GM19452 (cell line): ENCODE results near the gene IPO11.
"Not testable (repeated sequence)": the region's sequence is repeated elsewhere in the genome, so short reads cannot be mapped to it uniquely, and the experiment has no call there.

Source experiments
- ATAC-seq: cut with Tn5 transposase; IDR thresholded peaks from one replicate; pipeline ENCODE4 v1.9.1; 2021; ENCODE audit not compliant: unreplicated experiment

Gene IPO11

DNA sequence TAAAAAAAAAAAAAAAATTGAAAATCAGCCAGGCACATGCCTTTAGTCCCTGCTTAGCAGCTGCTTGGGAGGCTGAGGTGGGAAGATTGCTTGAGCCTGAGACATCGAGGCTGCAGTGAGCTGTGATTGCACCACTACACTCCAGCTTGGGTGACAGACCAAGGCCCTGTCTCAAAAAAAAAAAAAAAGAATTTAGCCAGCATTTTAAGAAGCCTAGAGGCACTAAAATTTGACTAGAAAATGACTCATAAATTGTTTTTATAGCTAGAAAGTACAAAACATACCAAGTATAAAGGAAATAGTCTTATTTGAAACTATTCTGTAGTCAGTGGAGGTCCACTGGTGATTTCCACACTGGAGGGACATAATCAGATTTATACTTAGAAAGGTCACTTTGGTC lies 183.5 kb downstream of the IPO11 start:
- ATAC-seq = no peak

DNA sequence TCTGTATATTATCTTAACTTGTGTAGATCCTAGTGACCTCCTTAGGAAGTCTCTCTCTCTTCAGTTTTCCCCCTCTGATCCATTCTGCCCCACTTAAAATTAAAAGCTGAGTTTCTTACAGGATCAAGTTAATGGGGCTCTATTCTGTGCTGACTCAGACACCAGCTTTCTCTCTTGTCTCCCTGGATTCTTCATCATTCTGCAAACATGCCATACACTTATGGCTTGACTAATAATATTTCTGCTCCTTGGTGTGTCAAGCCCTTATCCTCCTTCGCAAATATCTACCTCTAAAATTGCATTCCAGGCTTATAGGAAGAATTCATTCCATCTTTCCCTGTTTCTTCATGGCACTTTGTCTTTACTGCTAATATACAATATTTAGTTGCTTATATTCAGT lies 184.1 kb downstream of the IPO11 start:
- no peak for ATAC-seq

GRCh38 chr5:62597314-62597713 lies 184.8 kb downstream of the IPO11 start:
- no peak for ATAC-seq

DNA sequence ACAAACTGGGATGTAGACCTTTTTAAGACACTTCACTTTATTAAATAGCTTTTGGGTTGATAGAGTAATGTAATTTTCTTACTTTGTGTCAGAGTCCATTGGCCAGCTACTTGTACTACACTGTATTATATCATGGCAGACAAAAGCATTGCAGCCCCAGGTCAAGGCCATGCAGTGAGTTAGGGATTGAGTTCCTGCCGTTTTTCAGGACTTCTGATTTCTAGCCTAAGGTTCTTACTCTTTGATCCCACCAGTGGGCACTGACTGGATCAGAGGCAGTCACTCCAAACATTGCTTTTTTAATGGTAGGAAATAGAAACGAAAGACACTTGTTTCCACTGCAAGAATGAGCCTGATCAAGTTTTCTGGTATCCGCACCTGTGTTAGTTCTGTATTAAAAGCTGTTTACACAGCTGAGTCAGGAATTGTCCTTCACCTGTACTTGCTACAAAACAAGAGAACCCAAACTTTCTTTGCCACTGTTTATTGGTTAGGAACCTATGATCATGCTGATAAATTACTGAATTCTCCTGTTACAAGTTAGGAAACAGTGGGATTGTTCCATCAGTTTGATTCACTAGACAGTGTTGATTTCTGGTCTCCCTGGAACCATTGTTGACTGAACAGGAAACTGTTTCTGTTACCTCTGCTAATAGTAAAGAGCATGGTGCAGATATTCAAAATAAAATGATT lies 188.1 kb downstream of the IPO11 start:
- ATAC-seq = no peak

- no peak for ATAC-seq
These were observed 191.4 kb downstream of the IPO11 start for GRCh38 chr5:62603934-62604333.

- no peak for ATAC-seq
These were observed 193.1 kb downstream of the IPO11 start for GRCh38 chr5:62605638-62606037.

DNA sequence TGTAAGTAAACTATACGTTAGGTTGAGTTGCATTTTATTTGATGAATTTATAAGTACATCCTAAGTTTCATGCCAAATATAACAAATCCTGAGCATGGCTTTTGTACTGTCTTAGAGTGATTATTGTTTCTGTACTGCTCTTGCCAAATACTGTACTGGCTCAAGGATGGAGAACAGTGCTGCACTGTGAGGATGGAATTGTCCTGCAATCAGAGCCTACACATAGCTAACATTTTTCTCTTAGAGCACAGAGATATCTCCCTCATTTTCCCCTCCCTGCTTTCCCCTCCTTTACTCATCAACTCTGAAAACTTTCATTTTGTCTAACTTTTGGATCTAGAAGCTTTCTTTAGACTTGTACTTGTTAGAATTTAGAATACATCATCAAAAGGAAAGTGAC lies 194.3 kb downstream of the IPO11 start:
- ATAC-seq = no peak

DNA sequence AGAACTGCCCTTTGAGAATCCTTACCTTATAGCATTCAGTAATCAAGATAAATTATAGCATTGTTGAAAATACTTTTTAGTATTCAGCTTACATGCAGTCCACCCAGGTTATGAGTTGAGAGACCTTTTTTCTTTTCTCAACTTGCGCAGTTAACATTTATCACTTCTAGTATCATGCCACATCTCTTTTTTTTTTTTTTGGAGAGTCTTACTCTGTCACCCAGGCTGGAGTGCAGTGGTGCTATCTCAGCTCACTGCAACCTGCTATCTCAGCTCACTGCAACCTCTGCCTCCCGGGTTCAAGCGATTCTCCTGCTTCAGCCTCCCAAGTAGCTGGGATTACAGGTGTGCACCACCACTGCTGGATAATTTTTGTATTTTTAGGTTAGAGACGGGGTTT lies 195.1 kb downstream of the IPO11 start:
- no peak for ATAC-seq

DNA sequence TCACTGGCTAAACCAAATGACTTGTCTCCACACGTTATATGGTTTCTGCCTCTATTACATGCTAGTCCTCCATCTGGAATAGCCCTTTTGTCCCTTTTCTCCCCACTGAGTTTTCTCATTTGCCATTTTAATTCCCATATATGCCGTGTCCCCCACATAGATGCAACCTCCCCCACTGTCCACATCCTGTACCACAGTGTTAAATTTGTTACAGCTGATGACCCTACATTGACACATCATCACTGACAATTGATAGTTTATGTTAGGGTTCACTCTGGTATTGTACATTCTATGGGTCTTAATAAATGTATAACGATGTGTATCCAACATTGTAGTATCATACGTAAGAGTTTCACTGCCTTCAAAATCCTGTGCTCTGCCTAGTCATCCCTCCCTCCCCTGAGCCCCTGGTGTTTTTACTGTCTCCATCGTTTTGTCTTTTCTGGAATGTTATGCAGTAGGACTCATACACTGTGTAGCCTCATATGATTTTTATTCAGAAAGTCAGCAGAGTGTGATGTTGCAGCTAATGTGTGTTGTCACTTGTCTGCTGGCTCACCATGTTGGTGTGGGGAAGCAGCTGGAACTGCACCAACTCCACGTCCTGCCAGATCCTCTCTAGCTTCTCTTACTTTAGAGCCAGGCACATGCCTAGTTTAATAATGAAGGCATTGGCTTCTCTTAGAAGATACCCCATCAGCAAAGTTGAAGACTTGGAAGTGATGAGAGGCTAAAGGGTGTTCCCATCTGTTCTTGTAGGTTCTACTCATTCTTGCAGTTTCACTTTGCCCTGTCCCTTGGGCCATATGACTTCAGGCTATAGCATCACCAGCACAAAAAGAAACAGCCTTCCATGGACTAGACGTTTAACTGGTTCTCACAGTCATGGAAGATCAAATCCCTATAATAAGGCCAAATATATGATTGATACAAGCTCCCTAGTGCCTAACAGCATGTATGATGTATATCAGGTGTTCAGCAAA lies 196.3 kb downstream of the IPO11 start:
- no peak for ATAC-seq

DNA sequence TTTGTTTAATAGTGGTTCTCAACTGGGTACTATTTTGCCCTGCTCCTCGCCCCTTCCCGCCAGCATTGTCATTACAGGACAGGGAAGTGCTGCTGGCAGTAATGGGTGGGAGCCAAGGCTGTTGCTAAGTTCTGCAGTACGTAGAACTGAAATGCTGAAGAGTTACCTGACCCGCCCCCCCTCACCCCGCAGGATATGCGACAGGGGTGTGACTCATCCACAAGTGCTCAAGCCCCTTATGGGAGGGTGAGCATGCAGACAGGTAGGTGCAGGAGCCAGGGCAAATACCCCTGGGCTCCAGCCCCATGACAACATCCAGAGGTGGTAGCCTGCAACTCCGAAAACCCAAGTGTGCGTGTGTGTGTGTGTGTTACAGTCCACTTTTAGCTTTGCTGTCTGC lies 201.8 kb downstream of the IPO11 start:
- no peak for ATAC-seq

GRCh38 chr5:62616615-62617277 lies 204.2 kb downstream of the IPO11 start:
- no peak for ATAC-seq

GRCh38 chr5:62617943-62618342 lies 205.4 kb downstream of the IPO11 start:
- ATAC-seq = no peak

DNA sequence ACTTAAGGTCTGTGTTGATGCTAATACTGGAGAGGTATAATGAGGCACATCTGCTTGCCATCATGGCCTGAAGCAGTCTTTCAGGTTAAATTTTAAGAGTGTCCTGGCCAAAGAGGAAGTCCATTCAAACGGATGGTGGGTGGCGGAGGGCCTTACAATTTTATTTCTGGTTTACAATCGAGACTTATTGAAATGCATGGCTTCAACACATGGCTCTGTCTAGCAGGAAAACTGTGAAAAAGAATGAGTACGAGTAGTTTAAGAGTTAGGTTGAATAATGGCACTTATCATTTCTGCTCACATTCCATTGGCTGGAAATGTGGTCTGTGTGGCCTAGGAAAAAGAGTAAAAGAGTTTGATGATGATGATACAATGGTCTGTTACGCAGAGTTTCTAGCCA lies 208.2 kb downstream of the IPO11 start:
- no peak for ATAC-seq

DNA sequence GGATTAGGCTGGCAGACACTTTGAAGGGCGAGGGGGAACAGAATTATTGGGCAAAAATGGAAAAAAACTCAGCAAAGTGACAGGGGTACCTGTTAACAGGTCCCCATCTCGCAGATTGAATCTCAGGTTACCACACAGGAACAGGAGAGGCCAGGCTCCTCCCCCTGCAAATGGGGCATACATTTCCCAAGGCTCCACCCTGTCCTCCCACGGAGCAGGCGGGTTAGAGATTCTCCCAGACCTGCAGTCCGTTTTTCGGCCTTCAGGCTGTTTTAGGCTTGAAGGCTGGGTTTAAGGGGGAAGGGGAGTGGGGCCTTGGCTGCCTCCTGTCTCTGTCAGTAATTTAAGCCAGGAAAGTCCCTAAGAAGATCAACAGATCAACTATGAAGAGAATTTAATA lies 208.7 kb downstream of the IPO11 start:
- ATAC-seq = no peak

DNA sequence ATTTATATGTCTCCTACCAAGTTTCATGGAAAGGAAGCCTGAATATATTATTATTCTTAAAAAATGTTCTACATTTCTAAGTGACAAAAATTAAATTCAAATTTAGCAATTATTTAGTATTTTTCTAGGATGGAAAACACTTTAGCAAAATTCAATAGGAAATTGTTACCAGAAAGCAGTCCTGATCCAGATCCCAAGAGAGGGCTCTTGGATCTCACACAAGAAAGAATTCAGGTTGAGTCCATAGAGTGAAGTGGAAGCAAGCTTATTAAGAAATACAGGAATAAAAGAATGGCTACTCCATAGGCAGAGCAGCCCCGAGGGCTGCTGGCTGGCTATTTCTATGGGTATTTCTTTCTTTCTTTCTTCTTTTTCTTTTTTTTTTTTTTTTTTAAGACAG lies 210.7 kb downstream of the IPO11 start:
- ATAC-seq = no peak

DNA sequence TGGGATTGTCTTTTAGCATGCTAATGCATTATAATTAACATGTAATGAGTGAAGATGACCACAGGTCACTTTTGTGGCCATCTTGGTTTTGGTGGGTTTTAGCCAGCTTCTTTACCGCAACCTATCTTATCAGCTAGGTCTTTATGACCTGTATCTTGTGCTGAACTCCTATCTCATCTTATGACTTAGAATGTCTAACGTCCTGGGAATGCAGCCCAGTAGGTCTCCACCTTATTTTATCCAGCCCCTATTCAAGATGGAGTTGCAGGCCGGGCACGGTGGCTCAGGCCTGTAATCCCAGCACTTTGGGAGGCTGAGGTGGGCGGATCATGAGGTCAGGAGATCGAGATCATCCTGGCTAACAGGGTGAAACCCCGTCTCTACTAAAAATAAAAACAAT lies 211.9 kb downstream of the IPO11 start:
- not testable (repeated sequence) for ATAC-seq

GRCh38 chr5:62626534-62626933 lies 214.0 kb downstream of the IPO11 start:
- ATAC-seq = no peak

DNA sequence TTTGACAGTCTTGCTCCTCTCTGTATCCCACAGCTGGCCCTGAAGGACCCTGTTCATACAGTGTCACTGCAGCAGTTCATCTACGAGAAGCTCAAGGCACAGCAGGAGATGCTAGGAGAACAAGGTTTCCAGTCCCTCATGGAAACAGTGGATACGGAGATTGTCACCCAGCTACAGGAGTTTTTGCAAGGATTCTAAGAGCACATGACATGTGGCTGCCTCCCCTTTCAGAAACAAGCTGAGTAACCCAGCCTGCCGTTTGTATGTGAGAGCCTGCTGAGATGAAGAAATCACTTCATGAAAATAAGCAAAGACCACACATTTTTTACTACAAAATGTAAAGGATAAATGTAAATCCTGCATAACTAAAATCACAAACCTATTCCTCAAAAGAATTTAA lies 214.6 kb downstream of the IPO11 start:
- ATAC-seq = no peak

- ATAC-seq = no peak
These were observed 215.3 kb downstream of the IPO11 start for GRCh38 chr5:62627901-62628300.

DNA sequence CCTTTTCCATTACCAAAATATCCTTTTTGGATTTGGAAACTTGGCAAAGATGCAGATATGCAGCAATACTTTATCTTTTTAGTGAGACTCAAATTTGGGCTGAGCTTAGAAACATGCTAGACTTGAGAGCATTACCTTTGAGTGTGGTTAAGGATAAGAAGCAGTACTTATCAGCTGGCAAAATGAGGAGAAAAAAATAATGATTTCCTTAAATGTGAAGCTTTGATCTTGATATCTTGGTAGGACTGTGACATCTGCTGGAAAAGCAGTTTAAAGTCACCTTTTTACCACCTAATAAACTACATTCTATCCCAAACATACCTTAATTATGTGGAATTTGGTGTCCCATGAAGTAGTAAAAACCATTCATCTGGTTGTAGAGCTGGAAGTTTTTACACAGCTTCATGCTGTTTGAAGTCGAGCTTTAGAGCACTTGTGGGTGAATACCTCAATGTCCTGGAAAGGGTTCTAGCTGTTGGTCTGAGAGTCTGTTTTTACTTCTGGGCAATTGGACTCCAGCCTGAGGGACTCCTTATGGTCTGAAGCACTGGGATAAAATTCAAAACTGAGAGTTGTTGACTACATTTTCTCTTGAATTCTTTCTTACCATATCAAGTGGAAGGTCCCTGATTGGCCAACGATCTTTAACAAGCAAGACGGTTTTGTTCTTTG lies 219.5 kb downstream of the IPO11 start:
- no peak for ATAC-seq

DNA sequence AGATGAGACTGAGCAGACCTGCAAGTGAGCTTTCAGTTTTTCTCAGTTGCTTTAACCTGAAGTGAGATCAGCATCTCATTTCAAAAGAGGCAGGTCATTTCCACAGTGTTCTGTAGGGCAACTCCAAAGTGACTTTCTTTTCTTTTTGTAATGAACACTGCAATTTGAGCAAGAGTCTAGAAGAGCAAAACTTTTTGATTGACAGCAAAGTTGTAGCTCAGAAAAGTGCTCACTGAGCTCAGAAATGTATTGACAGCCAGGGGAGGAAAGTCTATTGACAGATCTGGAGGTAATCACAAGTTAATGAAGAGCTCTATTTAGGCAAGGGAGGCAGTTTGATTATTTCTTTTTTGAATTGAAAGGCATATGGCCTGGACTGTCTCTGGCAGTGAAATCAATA lies 220.7 kb downstream of the IPO11 start:
- ATAC-seq = no peak
